GM18867 (cell line): ENCODE measurements around the gene ZNF366.

Experiments used
- ATAC-seq: cut with Tn5 transposase; IDR thresholded peaks from one replicate; pipeline ENCODE4 v1.9.1; 2021; ENCODE audit warnings: mild to moderate bottlenecking, moderate library complexity; ENCODE audit not compliant: unreplicated experiment

ZNF366 gene

GRCh38 chr5:72519111-72519510 lies 11.9 kb upstream of the ZNF366 start:
- no peak for ATAC-seq

GRCh38 chr5:72518001-72518683 lies 10.9 kb upstream of the ZNF366 start:
- no peak for ATAC-seq

- ATAC-seq: no peak
Observed at GRCh38 chr5:72516916-72517315, 9.7 kb upstream of the ZNF366 start.

GRCh38 chr5:72515211-72515610 lies 8.0 kb upstream of the ZNF366 start:
- ATAC-seq: no peak

GRCh38 chr5:72512593-72512860 lies 5.3 kb upstream of the ZNF366 start:
- no peak for ATAC-seq

GRCh38 chr5:72511774-72512592 lies 4.8 kb upstream of the ZNF366 start:
- ATAC-seq: no peak

GRCh38 chr5:72511366-72511765 lies 4.2 kb upstream of the ZNF366 start:
- ATAC-seq: no peak

GRCh38 chr5:72510610-72511181 lies 3.5 kb upstream of the ZNF366 start:
- no peak for ATAC-seq

- no peak for ATAC-seq
Observed at GRCh38 chr5:72509401-72509800, 2.2 kb upstream of the ZNF366 start.

- ATAC-seq: peak; percentile 97
Observed at GRCh38 chr5:72508241-72509170, 1.3 kb upstream of the ZNF366 start.

- no peak for ATAC-seq
Observed at GRCh38 chr5:72507907-72508238, 663 bp upstream of the ZNF366 start.

- ATAC-seq: no peak
Observed at GRCh38 chr5:72506158-72506549, 1.1 kb downstream of the ZNF366 start.

- no peak for ATAC-seq
Observed at GRCh38 chr5:72505539-72506157, 1.6 kb downstream of the ZNF366 start.

GRCh38 chr5:72505016-72505415 lies 2.2 kb downstream of the ZNF366 start:
- no peak for ATAC-seq

- no peak for ATAC-seq
Observed at GRCh38 chr5:72503888-72504491, 3.2 kb downstream of the ZNF366 start.

GRCh38 chr5:72501488-72501887 lies 5.7 kb downstream of the ZNF366 start:
- no peak for ATAC-seq

- ATAC-seq: no peak
Observed at GRCh38 chr5:72499730-72500129, 7.5 kb downstream of the ZNF366 start.

GRCh38 chr5:72499090-72499489 lies 8.1 kb downstream of the ZNF366 start:
- ATAC-seq: no peak

- no peak for ATAC-seq
Observed at GRCh38 chr5:72498284-72498683, 8.9 kb downstream of the ZNF366 start.

GRCh38 chr5:72497823-72498222 lies 9.4 kb downstream of the ZNF366 start:
- ATAC-seq: no peak

- no peak for ATAC-seq
Observed at GRCh38 chr5:72495410-72495809, 11.8 kb downstream of the ZNF366 start.
